ENCODE results near the gene FBF1.

Gene FBF1

DNA sequence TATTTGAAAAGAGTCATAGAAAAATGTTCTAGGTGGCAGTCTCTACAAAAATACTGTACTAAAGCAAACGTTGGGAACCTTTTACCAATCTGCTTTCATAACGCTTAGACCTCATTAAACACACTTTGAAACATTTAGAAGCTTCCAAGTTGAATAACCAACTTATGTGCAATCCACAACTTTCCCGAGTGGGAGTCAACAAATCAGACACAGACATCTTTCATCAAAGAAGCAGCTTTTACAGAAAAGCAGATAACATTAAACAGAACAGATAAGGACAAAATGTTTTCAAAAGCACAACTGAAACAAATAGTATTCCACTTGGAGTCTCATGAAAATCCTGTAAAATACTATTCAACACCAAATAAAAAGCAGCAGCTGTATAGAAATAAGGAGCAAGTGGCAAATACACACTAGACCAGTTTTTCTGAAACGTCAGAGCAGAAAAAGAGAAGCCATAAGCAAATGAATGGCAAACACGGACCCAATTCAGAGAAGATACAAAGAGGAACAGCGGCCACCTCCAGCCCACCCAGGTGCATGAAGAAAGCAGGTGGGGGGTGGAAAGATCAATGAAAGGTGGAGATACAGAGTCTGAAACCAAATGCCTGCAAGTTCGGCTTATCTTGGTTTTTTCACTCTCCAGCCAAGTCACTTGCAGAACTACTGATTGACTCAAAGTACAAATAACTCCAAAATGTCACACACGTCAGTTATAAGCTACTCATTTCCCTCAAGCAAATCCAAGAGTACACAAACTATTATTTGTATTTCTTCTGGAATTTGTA is 18.4 kb upstream of the FBF1 start:
- no peak for DNase-seq (ENCODE audit: low read depth)

GRCh38 chr17:75950855-75951554 is 10.2 kb upstream of the FBF1 start:
- no peak for DNase-seq (ENCODE audit: low read depth)

- DNase-seq (ENCODE audit: low read depth) = no peak
These were observed 9.6 kb upstream of the FBF1 start for GRCh38 chr17:75950421-75950820.

- DNase-seq (ENCODE audit: low read depth) = no peak
These were observed 4.4 kb upstream of the FBF1 start for GRCh38 chr17:75945211-75945610.

- no peak for DNase-seq (ENCODE audit: low read depth)
These were observed 2.6 kb upstream of the FBF1 start for GRCh38 chr17:75943491-75943890.

- no peak for DNase-seq (ENCODE audit: low read depth)
These were observed 1.6 kb upstream of the FBF1 start for GRCh38 chr17:75942473-75942872.

- no peak for DNase-seq (ENCODE audit: low read depth)
These were observed 589 bp upstream of the FBF1 start for GRCh38 chr17:75941442-75941819.

- no peak for DNase-seq (ENCODE audit: low read depth)
These were observed 3.2 kb downstream of the FBF1 start for GRCh38 chr17:75937652-75938051.

DNA sequence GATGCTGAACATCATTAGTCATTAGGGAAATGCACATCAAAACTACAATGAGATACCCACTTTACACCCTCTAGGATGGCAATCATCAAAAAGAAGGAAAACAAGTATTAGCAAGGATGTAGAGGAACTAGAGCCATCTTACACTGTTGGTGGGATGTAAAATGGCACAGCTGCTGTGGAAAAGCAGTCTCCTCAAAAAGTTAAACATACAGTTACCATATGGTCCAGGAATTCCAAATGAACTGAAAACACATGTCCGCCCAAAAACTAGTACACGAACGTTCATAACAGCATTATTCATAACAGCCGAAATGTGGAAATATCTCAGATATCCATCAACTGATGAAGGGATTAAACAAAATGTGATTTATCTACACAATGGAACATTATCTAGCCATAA is 7.0 kb downstream of the FBF1 start:
- DNase-seq (ENCODE audit: low read depth) = no peak

- DNase-seq (ENCODE audit: low read depth) = no peak
These were observed 8.0 kb downstream of the FBF1 start for GRCh38 chr17:75932852-75933251.

DNA sequence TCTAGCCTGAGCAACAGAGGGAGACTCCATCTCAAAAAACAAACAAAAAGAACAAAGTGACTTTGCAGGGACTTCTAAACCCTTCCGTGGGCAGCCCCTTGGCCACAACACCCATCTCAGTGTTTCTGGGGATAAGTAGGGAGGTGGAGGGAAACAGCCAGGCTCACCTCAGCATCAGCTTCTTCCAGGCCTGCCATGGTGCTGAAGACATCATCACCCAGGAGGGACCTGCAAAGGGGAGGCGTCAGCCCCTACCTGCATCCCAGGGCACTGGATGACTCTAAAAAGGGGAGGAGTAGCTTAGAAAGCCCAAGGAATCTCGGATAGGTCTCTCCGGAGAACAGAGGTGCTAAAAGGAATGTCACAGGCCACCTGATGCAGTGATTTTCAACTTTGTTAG is 9.8 kb downstream of the FBF1 start:
- no peak for DNase-seq (ENCODE audit: low read depth)

GRCh38 chr17:75927286-75927922 is 13.4 kb downstream of the FBF1 start:
- DNase-seq (ENCODE audit: low read depth) = no peak

DNA sequence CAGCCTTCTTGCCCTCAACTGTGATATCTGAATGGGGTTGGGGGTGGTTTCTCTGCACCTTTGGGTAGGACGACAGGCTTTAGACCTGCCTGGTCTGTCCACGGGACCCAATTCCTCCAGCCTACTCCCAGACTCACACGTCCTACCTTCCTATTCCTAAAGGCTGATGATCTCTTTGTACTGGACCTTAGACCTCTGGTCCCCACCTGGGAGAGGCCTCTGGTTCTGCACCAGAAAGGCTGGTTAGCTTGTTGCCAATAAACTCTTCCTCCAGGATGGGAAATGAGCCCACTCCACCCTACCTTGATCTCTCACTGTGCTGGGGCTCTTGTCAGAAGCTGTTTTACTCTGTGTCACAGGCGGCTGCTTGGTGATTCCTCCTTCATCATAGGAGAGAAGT is 14.4 kb downstream of the FBF1 start:
- no peak for DNase-seq (ENCODE audit: low read depth)

DNA sequence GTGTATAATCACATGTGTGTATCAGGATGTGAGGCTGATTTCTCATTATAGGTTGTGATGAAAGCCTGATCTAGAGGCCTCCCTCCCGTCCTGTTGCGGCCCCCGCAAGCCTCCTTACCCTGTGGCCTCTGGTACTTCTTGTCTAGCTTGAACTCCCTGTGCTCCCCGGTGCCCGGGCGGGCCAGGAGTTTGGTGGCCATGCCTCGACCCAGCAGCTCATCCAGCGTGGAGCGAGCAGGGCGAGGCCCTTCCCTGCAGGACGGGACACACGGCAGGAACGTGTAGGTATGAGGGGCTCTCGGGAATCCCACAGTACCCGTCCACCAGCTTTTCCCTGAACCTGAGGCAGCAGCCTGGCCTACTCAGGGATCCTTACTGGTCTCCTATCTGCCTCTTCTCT is 14.9 kb downstream of the FBF1 start:
- DNase-seq (ENCODE audit: low read depth) = no peak

DNA sequence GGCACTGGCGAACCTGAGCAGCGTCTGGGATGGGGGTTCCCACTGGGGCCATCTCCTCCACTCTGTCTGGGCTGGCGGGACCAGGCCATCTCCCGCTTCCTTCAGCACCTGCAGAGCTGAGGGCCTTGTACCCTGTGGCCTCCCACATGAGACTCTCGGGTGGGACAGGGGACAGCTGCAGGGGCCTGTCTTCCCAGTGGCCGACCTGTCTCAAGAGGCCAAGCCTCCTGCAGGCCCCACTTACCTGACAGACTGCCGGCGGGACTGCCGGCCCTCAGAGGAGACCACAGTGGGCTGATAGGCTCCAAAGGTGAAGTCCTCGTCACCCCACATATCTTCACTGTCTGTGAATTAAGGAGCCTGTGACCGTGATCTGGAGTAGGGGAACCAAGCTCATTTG is 15.7 kb downstream of the FBF1 start:
- DNase-seq (ENCODE audit: low read depth) = no peak

DNA sequence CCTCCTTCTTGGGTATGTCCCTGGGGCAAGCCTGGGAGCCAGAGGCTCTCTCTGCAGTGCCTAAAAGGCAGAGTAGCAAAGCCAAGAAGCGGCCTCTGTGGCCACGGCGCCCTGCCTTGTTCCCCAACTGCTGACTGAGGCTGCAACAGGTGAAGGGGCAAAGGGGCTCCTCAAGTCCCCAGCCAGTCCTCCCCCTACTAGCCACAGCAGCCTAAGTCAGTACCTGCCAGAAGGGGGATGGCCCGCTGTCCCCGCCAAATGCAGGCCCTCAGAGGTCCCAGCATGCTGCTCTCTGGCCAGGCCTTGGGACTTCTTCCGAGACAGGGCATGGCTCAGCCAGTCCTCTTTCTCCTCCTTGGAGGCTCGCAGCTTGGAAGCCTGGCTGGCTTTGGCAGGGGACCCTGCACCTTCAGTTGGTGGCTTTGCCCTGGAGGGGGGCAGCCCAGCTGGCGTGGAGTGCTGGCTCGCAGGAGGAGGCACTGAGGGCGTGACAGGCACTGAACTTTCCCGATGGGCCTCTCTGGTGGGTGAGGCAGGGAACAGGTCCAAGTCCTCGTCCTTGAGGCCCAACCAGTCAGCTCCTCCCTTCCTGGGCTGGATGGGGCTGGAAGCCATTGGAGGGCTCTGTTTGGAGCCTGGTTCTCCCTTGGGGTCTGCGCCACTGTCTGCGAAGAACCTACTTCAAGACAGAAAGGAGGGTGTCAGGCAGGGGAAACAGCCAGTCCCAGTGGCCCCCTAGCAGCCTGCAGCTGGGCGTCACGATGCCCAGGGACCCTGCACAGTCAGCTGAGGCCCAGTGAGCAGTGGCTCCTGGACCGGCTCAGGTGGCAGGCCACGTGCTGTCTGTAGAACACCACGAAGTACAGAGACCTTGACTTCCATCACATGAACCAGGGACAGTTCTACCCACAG is 17.6 kb downstream of the FBF1 start:
- no peak for DNase-seq (ENCODE audit: low read depth)

DNA sequence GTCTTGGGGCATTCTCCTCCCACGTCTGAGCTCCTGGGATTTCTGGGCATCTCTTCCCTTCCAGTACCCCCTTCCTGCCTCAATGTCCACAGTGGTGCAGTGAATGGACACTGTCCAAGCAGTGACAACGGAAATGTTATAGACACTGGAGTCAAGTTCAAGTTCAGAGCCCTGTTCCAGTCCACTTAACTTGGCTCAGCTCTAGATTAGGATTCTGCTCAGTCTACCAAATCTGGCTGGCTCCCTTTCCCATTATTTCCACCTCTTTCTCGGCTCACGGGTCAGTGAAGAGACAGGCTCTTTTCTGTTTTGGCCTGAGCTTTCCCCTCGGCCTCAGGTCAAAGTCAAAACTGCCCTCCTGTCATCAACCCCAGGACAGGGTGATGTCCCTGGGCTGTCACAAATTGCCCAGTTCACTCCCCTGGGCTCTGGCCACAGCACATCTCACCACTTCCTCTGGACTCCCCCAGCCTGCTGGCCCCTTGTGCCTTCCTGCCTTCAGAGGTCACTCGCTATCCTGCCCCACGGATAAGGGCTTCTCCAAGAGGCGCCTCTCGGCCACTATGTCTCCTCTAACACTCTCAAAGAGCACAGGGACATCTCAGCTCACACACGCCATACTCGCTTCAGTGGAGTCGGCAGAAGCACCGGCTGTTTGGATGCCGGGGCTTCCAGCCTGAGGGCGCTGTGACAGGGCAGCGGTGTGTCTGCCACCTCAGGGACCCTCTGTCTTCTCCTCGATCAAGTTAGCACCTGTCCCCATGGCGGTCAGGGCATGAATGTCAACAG is 18.5 kb downstream of the FBF1 start:
- DNase-seq (ENCODE audit: low read depth) = no peak

GRCh38 chr17:75921596-75921995 is 19.2 kb downstream of the FBF1 start:
- no peak for DNase-seq (ENCODE audit: low read depth)

DNA sequence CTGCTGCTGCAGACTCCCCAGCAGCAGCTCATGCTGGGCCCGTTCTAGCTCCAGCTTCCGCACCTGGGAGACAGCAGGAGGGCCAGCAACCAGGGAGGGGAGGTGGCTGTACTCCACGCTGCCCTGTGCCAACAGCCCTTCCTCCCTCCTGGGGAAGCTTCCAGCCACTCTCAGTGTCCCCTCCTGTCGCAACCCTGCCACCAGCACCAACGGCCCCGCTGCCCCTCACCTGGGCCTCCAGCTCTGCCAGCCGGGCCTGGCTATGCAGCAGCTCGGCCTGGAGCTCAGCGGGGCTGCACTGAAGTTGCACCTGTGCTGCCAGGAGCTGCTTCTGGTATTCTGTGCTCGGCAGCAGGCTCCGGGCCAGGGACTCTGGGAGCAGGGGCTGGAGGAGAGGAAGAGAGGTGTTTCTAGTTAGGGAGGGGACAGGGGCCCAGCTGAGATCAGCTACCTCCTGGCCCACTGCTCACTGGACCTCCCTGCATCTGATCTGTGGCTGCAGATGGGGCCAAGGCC is 20.7 kb downstream of the FBF1 start:
- DNase-seq (ENCODE audit: low read depth) = no peak

DNA sequence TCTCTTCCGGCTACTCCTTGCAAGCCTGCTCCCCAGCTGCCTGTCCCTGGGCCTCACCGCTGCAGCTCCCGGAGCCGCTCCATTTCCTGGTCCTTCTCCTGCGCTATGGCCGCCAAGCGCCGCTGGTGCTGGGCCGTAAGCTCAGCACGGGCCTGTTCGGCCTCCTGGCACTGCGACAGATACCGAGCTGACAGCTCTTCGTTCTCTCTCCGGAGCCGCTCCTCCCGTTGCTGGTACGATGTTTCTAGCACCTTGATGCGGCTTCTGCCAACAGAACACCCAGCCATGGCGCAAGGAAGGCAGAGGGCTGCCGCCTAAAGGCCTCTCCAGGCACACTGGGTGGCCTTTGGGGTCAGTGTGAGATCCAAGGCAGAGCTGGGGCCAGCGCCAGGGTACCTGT is 21.2 kb downstream of the FBF1 start:
- no peak for DNase-seq (ENCODE audit: low read depth)

GRCh38 chr17:75917917-75918445 is 22.9 kb downstream of the FBF1 start:
- no peak for DNase-seq (ENCODE audit: low read depth)
